Neural cell (in vitro differentiated cells): Measurements from ENCODE around the gene GMDS. TPM values are rescaled to one million over a fixed set of nuclear protein-coding genes. Genes with fewer than 3 reads are reported as not detected.

Source experiments
- H2AFZ ChIP-seq: fragments of 200-600, 300-800 bp; sonication (generic), shearing (Covaris generic); 2 replicates; pipeline ENCODE4 v1.6.0; 2014; ENCODE audit warnings: low read depth, mild to moderate bottlenecking, antibody characterized with exemption, low read length, moderate library complexity
- H3F3A ChIP-seq: fragments of 200-600 bp; shearing (Covaris generic); 2 replicates; pipeline ENCODE4 v1.6.1; 2016; ENCODE audit warnings: mild to moderate bottlenecking, moderate library complexity, mixed read lengths, antibody characterized with exemption, low read length; ENCODE audit not compliant: insufficient read depth, poor library complexity, severe bottlenecking
- H3K27ac ChIP-seq: fragments of 200-600, 300-800 bp; sonication (generic), shearing (Covaris generic); 2 replicates; pipeline ENCODE4 v1.5.1; 2014; ENCODE audit warnings: mild to moderate bottlenecking, low read length, moderate library complexity
- H3K27me3 ChIP-seq: fragments of 300-800, 200-600 bp; sonication (generic), shearing (Covaris generic); 2 replicates; pipeline ENCODE4 v1.6.0; 2014; ENCODE audit warnings: mild to moderate bottlenecking, low read depth, low read length, moderate library complexity; ENCODE audit not compliant: insufficient read depth
- H3K36me3 ChIP-seq: fragments of 300-800, 200-600 bp; sonication (generic), shearing (Covaris generic); 2 replicates; pipeline ENCODE4 v1.5.1; 2014; ENCODE audit warnings: mild to moderate bottlenecking, antibody characterized with exemption, low read length, moderate library complexity; ENCODE audit not compliant: insufficient read depth
- H3K4me2 ChIP-seq: fragments of 300-800, 200-600 bp; sonication (generic), shearing (Covaris generic); 2 replicates; pipeline ENCODE4 v1.6.0; 2014; ENCODE audit warnings: mild to moderate bottlenecking, low read length
- H3K4me3 ChIP-seq: fragments of 300-800, 200-600 bp; sonication (generic), shearing (Covaris generic); 2 replicates; pipeline ENCODE4 v1.5.1; 2014; ENCODE audit warnings: mild to moderate bottlenecking, low read length, moderate library complexity
- H3K79me2 ChIP-seq: fragments of 200-600 bp; shearing (Covaris generic); replicated peaks from 2 replicates; pipeline ENCODE4 v1.6.0; 2014; ENCODE audit warnings: mild to moderate bottlenecking, low read length, moderate library complexity; ENCODE audit not compliant: insufficient read depth
- H3K9ac ChIP-seq: fragments of 300-800, 200-600 bp; sonication (generic), shearing (Covaris generic); 2 replicates; pipeline ENCODE4 v1.6.1; 2016; ENCODE audit warnings: mild to moderate bottlenecking, low read length, mixed read lengths
- H3K9me2 ChIP-seq: fragments of 200-600 bp; shearing (Covaris generic); 2 replicates; pipeline ENCODE4 v1.6.1; 2016; ENCODE audit warnings: mild to moderate bottlenecking, low read length, mixed read lengths; ENCODE audit not compliant: insufficient read depth
- H3K9me3 ChIP-seq: fragments of 200-600, 300-800 bp; sonication (generic), shearing (Covaris generic); 2 replicates; pipeline ENCODE4 v1.6.1; 2016; ENCODE audit warnings: mild to moderate bottlenecking, mixed run types, low read length, moderate library complexity, mixed read lengths
- H4K20me1 ChIP-seq: fragments of 200-600 bp; shearing (Covaris generic); 2 replicates; pipeline ENCODE4 v1.6.1; 2016; ENCODE audit warnings: mild to moderate bottlenecking, mixed run types; ENCODE audit not compliant: insufficient read depth
- EP300 ChIP-seq: fragments of 450-650 bp; conservative IDR thresholded peaks from 2 replicates; pipeline ENCODE4 v1.6.1; 2014; ENCODE audit warnings: antibody characterized with exemption, mild to moderate bottlenecking, moderate library complexity; ENCODE audit not compliant: poor library complexity, severe bottlenecking
- EZH2 ChIP-seq: fragments of 200-600, 300-800 bp; shearing (Covaris generic), sonication (generic); IDR thresholded peaks from 2 replicates; pipeline ENCODE4 v1.6.1; 2014; ENCODE audit warnings: antibody characterized with exemption, low read length, borderline replicate concordance, mild to moderate bottlenecking; ENCODE audit not compliant: insufficient read depth, poor library complexity, severe bottlenecking
- MXI1 ChIP-seq: fragments of 450-650 bp; conservative IDR thresholded peaks from 2 replicates; pipeline ENCODE4 v1.6.1; 2014; ENCODE audit warnings: antibody characterized with exemption, mild to moderate bottlenecking; ENCODE audit not compliant: poor library complexity, severe bottlenecking
- POLR2AphosphoS5 ChIP-seq: IDR thresholded peaks from 2 replicates; pipeline ENCODE4 v1.6.1; 2012
- RAD21 ChIP-seq: fragments of 450-650 bp; conservative IDR thresholded peaks from 2 replicates; pipeline ENCODE4 v1.6.1; 2014; ENCODE audit warnings: antibody characterized with exemption, mild to moderate bottlenecking, moderate library complexity
- SMC3 ChIP-seq: fragments of 450-650 bp; conservative IDR thresholded peaks from 2 replicates; pipeline ENCODE4 v1.6.1; 2014; ENCODE audit warnings: antibody characterized with exemption, mild to moderate bottlenecking, moderate library complexity; ENCODE audit not compliant: poor library complexity
- TAF1 ChIP-seq: IDR thresholded peaks from 2 replicates; pipeline ENCODE4 v1.6.1; 2012; ENCODE audit warnings: low read depth
- polyA plus RNA-seq: library from polyadenylated mRNA; depleted of rRNA; stranded (reverse); fragments of >200 nt; gene quantifications from 2 replicates; pipeline ENCODE4 v1.2.3, GENCODE V29; 2014
- TF ChIP-seq, protein P1 (sequence below): fragments of 450-650 bp; IDR thresholded peaks from 2 replicates; pipeline ENCODE4 v1.5.1; 2014; ENCODE audit warnings: antibody characterized with exemption, mild to moderate bottlenecking, moderate library complexity; ENCODE audit not compliant: poor library complexity, severe bottlenecking
- TF ChIP-seq, protein P2 (sequence below): IDR thresholded peaks from 2 replicates; pipeline ENCODE4 v1.6.1; 2012; ENCODE audit warnings: borderline replicate concordance

GMDS gene
- polyA plus RNA-seq, 1 donor from 2014 or later, result 11.4 TPM

DNA sequence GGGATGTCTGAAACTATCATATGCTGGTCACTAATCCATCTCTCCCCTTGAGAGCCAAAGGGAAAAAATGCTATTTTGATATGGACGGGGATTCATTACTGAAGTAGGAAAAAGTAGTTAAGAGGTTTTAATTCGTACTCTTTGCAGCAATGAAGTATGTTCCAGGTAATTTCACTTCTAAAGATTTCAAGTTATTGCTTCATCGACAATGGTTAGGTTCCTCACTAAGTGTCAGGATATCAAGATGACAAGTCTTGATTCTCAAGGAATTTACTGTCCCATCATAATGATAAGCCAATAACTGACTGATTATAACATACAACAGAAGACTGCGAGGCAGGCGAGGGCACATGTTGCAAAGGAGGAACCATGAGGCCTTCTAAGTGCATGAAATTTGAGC, 57.0 kb downstream of the GMDS start:
- no peaks in the 10 kb centered on the region for H3K9me3 ChIP-seq
- no peaks in the 10 kb centered on the region for H3K36me3 ChIP-seq
- H3F3A ChIP-seq, result no peaks in the 10 kb centered on the region
- no peak overlapping the region for H3K4me2 ChIP-seq
- no peaks in the 10 kb centered on the region for H3K79me2 ChIP-seq
- H2AFZ ChIP-seq, result no peak overlapping the region
- H3K27ac ChIP-seq, result no peak overlapping the region
- H3K9me2 ChIP-seq, result no peaks in the 10 kb centered on the region
- H3K4me3 ChIP-seq, result no peak overlapping the region
- no peaks in the 10 kb centered on the region for H4K20me1 ChIP-seq
- no peak for TF ChIP-seq MXI1
- H3K27me3 ChIP-seq, result no peaks in the 10 kb centered on the region
- H3K9ac ChIP-seq, result no peak overlapping the region

DNA sequence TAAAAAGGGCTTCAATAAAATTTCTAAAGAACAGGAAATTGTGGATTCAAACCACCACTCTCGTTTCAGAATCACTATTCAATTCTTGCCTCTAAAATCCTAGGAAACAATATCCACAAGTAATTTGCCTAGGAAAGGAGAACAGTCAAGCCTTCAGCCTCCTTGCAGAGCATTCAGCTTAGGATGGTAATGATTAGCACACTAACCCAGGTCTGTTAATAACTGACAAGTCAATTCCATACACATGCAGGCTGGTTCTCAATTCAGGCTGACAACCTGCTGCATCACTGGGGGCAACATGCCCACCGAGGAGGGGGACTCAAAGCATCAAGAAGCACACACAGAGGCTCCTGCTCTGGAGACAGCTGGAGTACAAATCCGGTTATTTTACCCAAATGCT, 57.6 kb downstream of the GMDS start:
- Histone ChIP-seq H3K9me2 (no peaks in the 10 kb centered on the region), H2AFZ (no peak overlapping the region), H3K27me3 (no peaks in the 10 kb centered on the region), H3K27ac (no peak overlapping the region), H3K9me3 (no peaks in the 10 kb centered on the region), H3K4me3 (no peak overlapping the region), H3K79me2 (no peaks in the 10 kb centered on the region), H3K9ac (no peak overlapping the region), H3K4me2 (no peak overlapping the region), H3K36me3 (no peaks in the 10 kb centered on the region), H4K20me1 (no peaks in the 10 kb centered on the region), H3F3A (no peaks in the 10 kb centered on the region)
- TF ChIP-seq RAD21 (no peak), MXI1 (no peak), SMC3 (no peak), EZH2 (no peak), EP300 (no peak), TAF1 (no peak), POLR2AphosphoS5 (no peak)
- TF ChIP-seq, protein P1, sequence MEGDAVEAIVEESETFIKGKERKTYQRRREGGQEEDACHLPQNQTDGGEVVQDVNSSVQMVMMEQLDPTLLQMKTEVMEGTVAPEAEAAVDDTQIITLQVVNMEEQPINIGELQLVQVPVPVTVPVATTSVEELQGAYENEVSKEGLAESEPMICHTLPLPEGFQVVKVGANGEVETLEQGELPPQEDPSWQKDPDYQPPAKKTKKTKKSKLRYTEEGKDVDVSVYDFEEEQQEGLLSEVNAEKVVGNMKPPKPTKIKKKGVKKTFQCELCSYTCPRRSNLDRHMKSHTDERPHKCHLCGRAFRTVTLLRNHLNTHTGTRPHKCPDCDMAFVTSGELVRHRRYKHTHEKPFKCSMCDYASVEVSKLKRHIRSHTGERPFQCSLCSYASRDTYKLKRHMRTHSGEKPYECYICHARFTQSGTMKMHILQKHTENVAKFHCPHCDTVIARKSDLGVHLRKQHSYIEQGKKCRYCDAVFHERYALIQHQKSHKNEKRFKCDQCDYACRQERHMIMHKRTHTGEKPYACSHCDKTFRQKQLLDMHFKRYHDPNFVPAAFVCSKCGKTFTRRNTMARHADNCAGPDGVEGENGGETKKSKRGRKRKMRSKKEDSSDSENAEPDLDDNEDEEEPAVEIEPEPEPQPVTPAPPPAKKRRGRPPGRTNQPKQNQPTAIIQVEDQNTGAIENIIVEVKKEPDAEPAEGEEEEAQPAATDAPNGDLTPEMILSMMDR, result no peak
- TF ChIP-seq, protein P2, sequence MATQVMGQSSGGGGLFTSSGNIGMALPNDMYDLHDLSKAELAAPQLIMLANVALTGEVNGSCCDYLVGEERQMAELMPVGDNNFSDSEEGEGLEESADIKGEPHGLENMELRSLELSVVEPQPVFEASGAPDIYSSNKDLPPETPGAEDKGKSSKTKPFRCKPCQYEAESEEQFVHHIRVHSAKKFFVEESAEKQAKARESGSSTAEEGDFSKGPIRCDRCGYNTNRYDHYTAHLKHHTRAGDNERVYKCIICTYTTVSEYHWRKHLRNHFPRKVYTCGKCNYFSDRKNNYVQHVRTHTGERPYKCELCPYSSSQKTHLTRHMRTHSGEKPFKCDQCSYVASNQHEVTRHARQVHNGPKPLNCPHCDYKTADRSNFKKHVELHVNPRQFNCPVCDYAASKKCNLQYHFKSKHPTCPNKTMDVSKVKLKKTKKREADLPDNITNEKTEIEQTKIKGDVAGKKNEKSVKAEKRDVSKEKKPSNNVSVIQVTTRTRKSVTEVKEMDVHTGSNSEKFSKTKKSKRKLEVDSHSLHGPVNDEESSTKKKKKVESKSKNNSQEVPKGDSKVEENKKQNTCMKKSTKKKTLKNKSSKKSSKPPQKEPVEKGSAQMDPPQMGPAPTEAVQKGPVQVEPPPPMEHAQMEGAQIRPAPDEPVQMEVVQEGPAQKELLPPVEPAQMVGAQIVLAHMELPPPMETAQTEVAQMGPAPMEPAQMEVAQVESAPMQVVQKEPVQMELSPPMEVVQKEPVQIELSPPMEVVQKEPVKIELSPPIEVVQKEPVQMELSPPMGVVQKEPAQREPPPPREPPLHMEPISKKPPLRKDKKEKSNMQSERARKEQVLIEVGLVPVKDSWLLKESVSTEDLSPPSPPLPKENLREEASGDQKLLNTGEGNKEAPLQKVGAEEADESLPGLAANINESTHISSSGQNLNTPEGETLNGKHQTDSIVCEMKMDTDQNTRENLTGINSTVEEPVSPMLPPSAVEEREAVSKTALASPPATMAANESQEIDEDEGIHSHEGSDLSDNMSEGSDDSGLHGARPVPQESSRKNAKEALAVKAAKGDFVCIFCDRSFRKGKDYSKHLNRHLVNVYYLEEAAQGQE, result no peak

DNA sequence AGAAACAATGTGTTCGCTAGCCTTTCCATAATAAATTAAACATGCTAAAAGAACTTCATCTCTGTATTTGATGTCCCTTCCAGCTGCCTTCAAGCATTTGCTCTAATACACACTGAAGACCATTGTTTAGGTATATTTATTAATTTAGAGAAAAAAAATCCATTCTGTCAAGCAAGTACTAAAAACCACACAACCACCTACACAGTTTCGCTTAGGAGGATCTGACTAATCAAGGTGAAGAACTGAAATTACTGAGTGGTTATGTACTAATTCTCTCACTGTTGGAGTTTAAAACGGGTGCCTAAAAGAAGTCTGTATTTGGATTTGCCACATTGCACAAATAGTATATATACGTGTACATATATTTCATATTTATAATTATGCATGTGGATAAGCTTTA, 58.9 kb downstream of the GMDS start:
- H3K4me3 ChIP-seq, result no peak overlapping the region
- no peaks in the 10 kb centered on the region for H3K9me3 ChIP-seq
- H3K36me3 ChIP-seq, result no peaks in the 10 kb centered on the region
- no peaks in the 10 kb centered on the region for H3K27me3 ChIP-seq
- no peaks in the 10 kb centered on the region for H4K20me1 ChIP-seq
- H3F3A ChIP-seq, result no peaks in the 10 kb centered on the region
- no peak overlapping the region for H3K27ac ChIP-seq
- H2AFZ ChIP-seq, result no peak overlapping the region
- no peaks in the 10 kb centered on the region for H3K9me2 ChIP-seq
- no peak for TF ChIP-seq MXI1
- TF ChIP-seq SMC3, result no peak
- TF ChIP-seq RAD21, result no peak
- TF ChIP-seq, protein P1, result no peak
- no peak for TF ChIP-seq EZH2
- TF ChIP-seq EP300, result no peak
- TF ChIP-seq, protein P2, result no peak
- TF ChIP-seq TAF1, result no peak
- TF ChIP-seq POLR2AphosphoS5, result no peak
- H3K4me2 ChIP-seq, result no peak overlapping the region
- no peak overlapping the region for H3K9ac ChIP-seq
- no peaks in the 10 kb centered on the region for H3K79me2 ChIP-seq
